PFSK-1 (cell line): ENCODE data around the gene LGR5.

Experiments
- FOXP2 ChIP-seq: optimal IDR thresholded peaks from 2 replicates; pipeline ENCODE3; 2011; ENCODE audit warnings: borderline replicate concordance, control low read depth, inconsistent platforms; ENCODE audit not compliant: insufficient read depth; ENCODE audit errors: extremely low read length, extremely low read depth
- POLR2AphosphoS5 ChIP-seq: IDR thresholded peaks from 2 replicates; pipeline ENCODE4 v1.6.1; 2012; ENCODE audit warnings: low read depth, mild to moderate bottlenecking, control low read depth, low read length, moderate library complexity
- SIN3A ChIP-seq: IDR thresholded peaks from 2 replicates; pipeline ENCODE4 v1.6.1; 2012; ENCODE audit warnings: mild to moderate bottlenecking, low read length, moderate library complexity, borderline replicate concordance; ENCODE audit not compliant: insufficient read depth
- TAF1 ChIP-seq: IDR thresholded peaks from 2 replicates; pipeline ENCODE4 v1.6.1; 2012; ENCODE audit warnings: low read length, control low read depth, borderline replicate concordance; ENCODE audit not compliant: insufficient read depth
- TF ChIP-seq, protein P1 (sequence below), 2 experiments: IDR thresholded peaks; 2 replicates each; pipeline versions ENCODE4 v1.6.1 to v1.8.0; 2011 to 2012; ENCODE audit warnings: low read depth in 2 of 2, low read length in 2 of 2, control low read depth in 1 of 2, inconsistent platforms in 1 of 2, mild to moderate bottlenecking in 1 of 2, moderate library complexity in 1 of 2; ENCODE audit not compliant: insufficient read depth in 1 of 2

LGR5 gene

DNA sequence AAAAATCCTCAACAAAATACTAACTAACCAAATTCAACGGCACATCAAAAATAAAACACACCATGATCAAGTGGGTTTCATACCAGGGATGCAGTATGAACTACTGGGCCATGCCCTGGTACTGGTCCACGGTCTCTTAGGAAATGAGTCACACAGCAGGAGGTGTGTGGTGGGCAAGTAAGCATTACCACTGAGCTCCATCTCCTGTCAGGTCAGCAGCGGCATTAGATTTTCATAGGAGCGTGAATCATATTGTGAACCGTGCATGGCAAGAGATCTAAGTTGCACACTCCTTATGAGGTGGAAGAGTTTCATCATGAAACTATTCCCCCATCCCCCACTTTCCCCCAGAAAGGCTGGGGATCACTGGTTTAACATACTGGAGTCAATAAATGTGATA, 6.7 kb upstream of the LGR5 start:
- no peak for TF ChIP-seq SIN3A
- no peak for TF ChIP-seq POLR2AphosphoS5
- no peak for TF ChIP-seq FOXP2
- no peak for TF ChIP-seq TAF1
- TF ChIP-seq, protein P1, sequence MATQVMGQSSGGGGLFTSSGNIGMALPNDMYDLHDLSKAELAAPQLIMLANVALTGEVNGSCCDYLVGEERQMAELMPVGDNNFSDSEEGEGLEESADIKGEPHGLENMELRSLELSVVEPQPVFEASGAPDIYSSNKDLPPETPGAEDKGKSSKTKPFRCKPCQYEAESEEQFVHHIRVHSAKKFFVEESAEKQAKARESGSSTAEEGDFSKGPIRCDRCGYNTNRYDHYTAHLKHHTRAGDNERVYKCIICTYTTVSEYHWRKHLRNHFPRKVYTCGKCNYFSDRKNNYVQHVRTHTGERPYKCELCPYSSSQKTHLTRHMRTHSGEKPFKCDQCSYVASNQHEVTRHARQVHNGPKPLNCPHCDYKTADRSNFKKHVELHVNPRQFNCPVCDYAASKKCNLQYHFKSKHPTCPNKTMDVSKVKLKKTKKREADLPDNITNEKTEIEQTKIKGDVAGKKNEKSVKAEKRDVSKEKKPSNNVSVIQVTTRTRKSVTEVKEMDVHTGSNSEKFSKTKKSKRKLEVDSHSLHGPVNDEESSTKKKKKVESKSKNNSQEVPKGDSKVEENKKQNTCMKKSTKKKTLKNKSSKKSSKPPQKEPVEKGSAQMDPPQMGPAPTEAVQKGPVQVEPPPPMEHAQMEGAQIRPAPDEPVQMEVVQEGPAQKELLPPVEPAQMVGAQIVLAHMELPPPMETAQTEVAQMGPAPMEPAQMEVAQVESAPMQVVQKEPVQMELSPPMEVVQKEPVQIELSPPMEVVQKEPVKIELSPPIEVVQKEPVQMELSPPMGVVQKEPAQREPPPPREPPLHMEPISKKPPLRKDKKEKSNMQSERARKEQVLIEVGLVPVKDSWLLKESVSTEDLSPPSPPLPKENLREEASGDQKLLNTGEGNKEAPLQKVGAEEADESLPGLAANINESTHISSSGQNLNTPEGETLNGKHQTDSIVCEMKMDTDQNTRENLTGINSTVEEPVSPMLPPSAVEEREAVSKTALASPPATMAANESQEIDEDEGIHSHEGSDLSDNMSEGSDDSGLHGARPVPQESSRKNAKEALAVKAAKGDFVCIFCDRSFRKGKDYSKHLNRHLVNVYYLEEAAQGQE (IDR thresholded peaks at IDR 0.05; ENCODE audit: insufficient read depth in 1 of 2, low read depth in 2 of 2, low read length in 2 of 2), result no peak

DNA sequence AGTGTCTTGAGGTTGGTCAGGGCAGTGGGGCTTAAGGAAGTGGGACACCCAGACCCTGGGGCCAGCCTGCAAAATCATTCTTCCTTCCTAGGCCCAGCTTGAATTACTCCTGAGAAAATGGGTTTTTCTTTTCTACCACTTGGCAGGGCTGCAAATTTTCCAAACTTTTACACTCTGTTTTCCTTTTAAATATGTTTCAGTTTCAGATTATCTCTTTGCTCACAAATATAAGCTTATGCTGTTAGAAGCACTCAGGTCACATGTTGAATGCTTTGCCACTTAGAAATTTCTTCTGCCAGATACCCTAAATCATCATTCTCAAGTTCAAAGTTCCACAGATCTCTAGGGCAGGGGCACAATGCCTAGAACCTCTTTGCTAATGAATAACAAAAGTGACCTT, 2.9 kb upstream of the LGR5 start:
- TF ChIP-seq FOXP2 (no peak), SIN3A (no peak), TAF1 (no peak), POLR2AphosphoS5 (no peak)
- TF ChIP-seq, protein P1 (IDR thresholded peaks at IDR 0.05; ENCODE audit: insufficient read depth in 1 of 2, low read depth in 2 of 2, low read length in 2 of 2), result no peak

DNA sequence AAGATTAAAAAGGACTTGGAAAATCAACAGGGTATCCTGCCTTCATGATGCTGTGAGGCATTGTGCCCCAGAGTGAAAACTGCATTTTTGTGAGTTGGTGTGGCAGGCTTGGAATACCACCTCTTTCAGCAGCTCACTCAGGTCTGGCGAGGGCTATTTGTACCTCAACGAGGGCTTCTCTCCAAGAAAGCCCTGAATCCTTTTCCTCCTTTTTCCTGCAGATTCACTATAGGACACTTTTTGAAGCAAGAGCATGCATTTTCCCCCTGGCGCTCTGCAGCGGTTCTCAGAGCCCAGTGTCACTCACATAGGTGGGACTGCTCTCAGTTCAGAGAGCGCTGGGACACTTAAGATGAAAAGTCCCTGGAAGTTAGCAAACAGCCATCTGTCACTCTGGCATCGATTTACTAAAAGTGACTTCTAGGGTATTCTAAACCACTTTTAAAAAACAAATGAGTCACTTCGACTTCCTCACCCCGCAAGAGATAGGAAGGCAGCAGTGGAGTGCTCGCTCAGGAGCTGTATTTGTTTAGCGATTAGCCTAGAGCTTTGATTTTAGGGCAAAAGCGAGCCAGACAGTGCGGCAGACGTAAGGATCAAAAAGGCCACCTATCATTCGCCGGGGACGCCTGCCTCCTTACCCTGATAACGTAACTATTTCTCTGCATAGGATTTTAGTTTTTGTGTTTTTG, 782 bp upstream of the LGR5 start:
- TF ChIP-seq, protein P1 (IDR thresholded peaks at IDR 0.05; ENCODE audit: insufficient read depth in 1 of 2, low read depth in 2 of 2, low read length in 2 of 2), result no peak
- TF ChIP-seq FOXP2, result no peak
- no peak for TF ChIP-seq TAF1
- no peak for TF ChIP-seq SIN3A
- no peak for TF ChIP-seq POLR2AphosphoS5

DNA sequence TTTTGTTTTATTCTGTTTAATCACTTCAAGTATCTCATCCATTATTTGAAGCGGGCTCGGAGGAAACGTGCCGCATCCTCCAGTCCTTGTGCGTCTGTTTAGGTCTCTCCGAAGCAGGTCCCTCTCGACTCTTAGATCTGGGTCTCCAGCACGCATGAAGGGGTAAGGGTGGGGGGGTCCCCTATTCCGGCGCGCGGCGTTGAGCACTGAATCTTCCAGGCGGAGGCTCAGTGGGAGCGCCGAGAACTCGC, 311 bp upstream of the LGR5 start:
- TF ChIP-seq SIN3A, result no peak
- TF ChIP-seq, protein P1 (IDR thresholded peaks at IDR 0.05; ENCODE audit: insufficient read depth in 1 of 2, low read depth in 2 of 2, low read length in 2 of 2), result no peak

DNA sequence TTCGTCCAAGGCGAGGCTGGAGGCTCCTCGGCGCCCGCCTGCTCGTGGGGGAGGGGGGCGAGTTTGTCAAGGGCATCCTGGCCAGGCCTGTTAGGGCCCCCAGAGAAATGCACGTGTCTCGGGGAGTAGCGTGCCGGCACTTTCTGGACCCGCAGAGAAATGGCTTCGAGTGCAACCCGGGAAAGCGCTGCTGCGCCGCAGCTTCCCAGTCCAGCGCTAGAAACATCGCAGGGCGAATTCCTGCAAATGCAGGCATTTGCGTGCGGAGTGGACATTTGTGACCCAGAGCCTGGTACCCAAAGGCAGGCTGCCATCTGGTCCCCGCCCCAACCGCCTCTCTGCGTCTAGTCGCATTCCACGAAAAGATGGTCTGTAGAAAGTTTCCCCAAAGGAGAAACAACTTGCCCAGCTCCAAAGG, 756 bp downstream of the LGR5 start:
- TF ChIP-seq POLR2AphosphoS5 (no peak), TAF1 (no peak), FOXP2 (no peak), SIN3A (no peak)
- TF ChIP-seq, protein P1 (IDR thresholded peaks at IDR 0.05; ENCODE audit: insufficient read depth in 1 of 2, low read depth in 2 of 2, low read length in 2 of 2), result no peak
